Measurements from ENCODE around the gene DLG3. TPM values are rescaled to one million over a fixed set of nuclear protein-coding genes. Genes with fewer than 3 reads are reported as not detected.

Gene DLG3
- total RNA-seq, 2 experiments from 2014 or later: 6.6 to 9.0 TPM

DNA sequence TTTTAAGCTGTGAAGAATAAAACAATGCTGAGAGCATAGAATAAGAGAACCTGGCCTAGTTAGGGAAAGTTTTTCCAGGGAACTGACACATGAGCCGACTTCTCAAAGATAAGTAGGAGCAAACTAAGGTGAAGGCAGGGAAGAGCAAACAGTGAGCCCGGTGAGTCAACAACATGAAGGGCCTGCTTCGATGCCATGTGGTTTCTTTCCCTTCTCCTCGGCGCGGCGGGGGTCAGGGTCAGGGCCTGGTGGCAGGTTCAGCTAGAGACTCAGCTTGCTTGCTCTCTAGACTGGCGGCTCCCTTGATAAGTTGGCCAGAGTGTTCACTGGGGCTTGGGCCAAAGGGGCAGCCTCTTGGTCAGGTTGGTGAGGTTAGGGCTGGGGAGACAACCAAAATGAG lies 81.1 kb downstream of the DLG3 start:
- ChIA-PET POLR2A (no interaction called here), CTCF (no interaction called here)
- H3K27ac Mint-ChIP-seq: no peak overlapping the region
- Histone ChIP-seq H3K4me1 (ENCODE audit: insufficient read depth, low read length) (no peaks in the 10 kb centered on the region), H3K9me3 (ENCODE audit: control insufficient read depth in 1 of 2, insufficient read depth in 1 of 2, low read length in 2 of 2) (peaks cover 0 to 7% of the 10 kb centered on the region in 2 experiments), H3K4me3 (ENCODE audit: low read length) (no peak overlapping the region), H3K27me3 (ENCODE audit: control insufficient read depth in 1 of 2, insufficient read depth in 2 of 2, low read length in 2 of 2) (no peaks in the 10 kb centered on the region), H3K27ac (ENCODE audit: low read depth in 1 of 2, low read length in 2 of 2) (no peak overlapping the region), H3K36me3 (ENCODE audit: insufficient read depth, low read length) (no peaks in the 10 kb centered on the region)
- H3K4me1 Mint-ChIP-seq (ENCODE audit: low read depth): no peaks in the 10 kb centered on the region
- intact Hi-C loops (cut with DNase I, micrococcal nuclease): no loop called here
- H3K9me3 Mint-ChIP-seq: no peaks in the 10 kb centered on the region
- H3K27me3 Mint-ChIP-seq: no peaks in the 10 kb centered on the region
- H3K36me3 Mint-ChIP-seq (ENCODE audit: low read depth): no peaks in the 10 kb centered on the region
- no peak overlapping the region for H3K4me3 Mint-ChIP-seq
- DNase-seq: no peak
- no peak for ATAC-seq (ENCODE audit: poor library complexity)
- TF ChIP-seq, protein P1, sequence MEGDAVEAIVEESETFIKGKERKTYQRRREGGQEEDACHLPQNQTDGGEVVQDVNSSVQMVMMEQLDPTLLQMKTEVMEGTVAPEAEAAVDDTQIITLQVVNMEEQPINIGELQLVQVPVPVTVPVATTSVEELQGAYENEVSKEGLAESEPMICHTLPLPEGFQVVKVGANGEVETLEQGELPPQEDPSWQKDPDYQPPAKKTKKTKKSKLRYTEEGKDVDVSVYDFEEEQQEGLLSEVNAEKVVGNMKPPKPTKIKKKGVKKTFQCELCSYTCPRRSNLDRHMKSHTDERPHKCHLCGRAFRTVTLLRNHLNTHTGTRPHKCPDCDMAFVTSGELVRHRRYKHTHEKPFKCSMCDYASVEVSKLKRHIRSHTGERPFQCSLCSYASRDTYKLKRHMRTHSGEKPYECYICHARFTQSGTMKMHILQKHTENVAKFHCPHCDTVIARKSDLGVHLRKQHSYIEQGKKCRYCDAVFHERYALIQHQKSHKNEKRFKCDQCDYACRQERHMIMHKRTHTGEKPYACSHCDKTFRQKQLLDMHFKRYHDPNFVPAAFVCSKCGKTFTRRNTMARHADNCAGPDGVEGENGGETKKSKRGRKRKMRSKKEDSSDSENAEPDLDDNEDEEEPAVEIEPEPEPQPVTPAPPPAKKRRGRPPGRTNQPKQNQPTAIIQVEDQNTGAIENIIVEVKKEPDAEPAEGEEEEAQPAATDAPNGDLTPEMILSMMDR (IDR thresholded peaks at IDR 0.05): no peak

DNA sequence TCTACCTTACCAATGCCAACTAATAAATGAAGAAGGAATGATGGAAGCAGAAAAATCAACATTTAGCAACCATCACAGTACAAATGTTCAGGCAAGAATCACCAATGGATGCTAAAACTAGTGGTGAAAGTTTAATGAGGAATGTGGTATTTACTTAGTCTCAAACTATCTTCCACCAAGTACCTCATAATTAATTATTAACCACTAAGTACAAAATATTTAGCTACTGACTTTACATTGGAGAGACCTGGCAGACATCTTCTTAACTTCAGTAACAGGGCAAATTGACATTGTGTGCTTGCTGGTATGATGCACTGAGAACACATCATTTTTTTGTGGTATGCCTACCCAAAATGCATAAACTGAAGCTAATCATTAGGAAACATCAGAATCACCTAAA lies 82.4 kb downstream of the DLG3 start:
- Mint-ChIP-seq H3K27ac (no peak overlapping the region), H3K9me3 (no peaks in the 10 kb centered on the region), H3K4me1 (ENCODE audit: low read depth) (no peaks in the 10 kb centered on the region), H3K27me3 (no peaks in the 10 kb centered on the region), H3K36me3 (ENCODE audit: low read depth) (no peaks in the 10 kb centered on the region), H3K4me3 (no peak overlapping the region)
- H3K9me3 ChIP-seq (ENCODE audit: control insufficient read depth in 1 of 2, insufficient read depth in 1 of 2, low read length in 2 of 2): no peaks in the 10 kb centered on the region
- H3K36me3 ChIP-seq (ENCODE audit: insufficient read depth, low read length): no peaks in the 10 kb centered on the region
- no peak for ATAC-seq (ENCODE audit: poor library complexity)
- no peak overlapping the region for H3K4me3 ChIP-seq (ENCODE audit: low read length)
- H3K27me3 ChIP-seq (ENCODE audit: control insufficient read depth in 1 of 2, insufficient read depth in 2 of 2, low read length in 2 of 2): no peaks in the 10 kb centered on the region
- no peak for DNase-seq
- H3K27ac ChIP-seq (ENCODE audit: low read depth in 1 of 2, low read length in 2 of 2): no peak overlapping the region
- intact Hi-C loops (cut with DNase I, micrococcal nuclease): no loop called here
- CTCF ChIA-PET: no interaction called here
- no peaks in the 10 kb centered on the region for H3K4me1 ChIP-seq (ENCODE audit: insufficient read depth, low read length)
- TF ChIP-seq, protein P1 (IDR thresholded peaks at IDR 0.05): no peak
- POLR2A ChIA-PET: no interaction called here

DNA sequence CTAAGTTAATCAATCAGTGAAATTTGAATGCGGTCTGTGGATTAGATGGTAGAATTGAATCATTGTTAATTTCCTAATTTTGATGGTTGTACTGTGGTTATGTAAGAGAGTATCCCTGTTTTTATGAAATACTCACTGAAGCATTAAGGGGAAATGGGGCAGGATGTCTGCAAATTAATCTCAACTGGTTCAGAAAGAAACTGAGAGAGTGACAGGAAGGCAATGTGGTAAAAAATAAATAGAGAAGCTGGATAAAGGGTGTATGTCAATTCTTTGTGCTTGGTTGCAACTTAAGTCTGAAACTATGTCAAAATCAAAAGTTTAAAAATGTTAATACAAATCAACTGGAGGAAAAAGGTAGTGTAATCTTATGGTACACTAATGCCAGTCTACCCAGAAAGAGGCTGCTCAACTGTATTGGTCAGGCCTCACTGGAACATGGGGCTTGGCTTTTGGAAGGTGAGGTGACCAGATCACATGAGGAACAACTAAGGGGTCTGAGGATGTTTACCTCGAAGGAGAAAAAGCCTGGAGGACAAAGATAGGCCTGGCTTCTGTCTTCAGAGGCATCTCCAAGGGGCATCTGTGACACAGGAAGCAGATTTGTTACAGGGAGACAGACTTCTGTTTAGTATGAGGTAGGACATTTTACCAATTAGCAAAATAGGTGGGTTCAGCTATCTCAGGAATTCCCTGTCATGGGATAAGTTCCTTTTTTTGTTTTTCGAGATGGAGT lies 83.1 kb downstream of the DLG3 start:
- CTCF ChIA-PET: no interaction called here
- POLR2A ChIA-PET: no interaction called here
- intact Hi-C loops (cut with DNase I, micrococcal nuclease): no loop called here
- Mint-ChIP-seq H3K9me3 (no peaks in the 10 kb centered on the region), H3K27ac (no peak overlapping the region), H3K27me3 (no peaks in the 10 kb centered on the region), H3K36me3 (ENCODE audit: low read depth) (no peaks in the 10 kb centered on the region), H3K4me1 (ENCODE audit: low read depth) (no peaks in the 10 kb centered on the region), H3K4me3 (no peak overlapping the region)
- no peaks in the 10 kb centered on the region for H3K4me1 ChIP-seq (ENCODE audit: insufficient read depth, low read length)
- H3K27me3 ChIP-seq (ENCODE audit: control insufficient read depth in 1 of 2, insufficient read depth in 2 of 2, low read length in 2 of 2): no peaks in the 10 kb centered on the region
- no peak overlapping the region for H3K4me3 ChIP-seq (ENCODE audit: low read length)
- ATAC-seq (ENCODE audit: poor library complexity): no peak
- no peaks in the 10 kb centered on the region for H3K9me3 ChIP-seq (ENCODE audit: control insufficient read depth in 1 of 2, insufficient read depth in 1 of 2, low read length in 2 of 2)
- no peak for DNase-seq
- TF ChIP-seq, protein P1 (IDR thresholded peaks at IDR 0.05): no peak
- H3K27ac ChIP-seq (ENCODE audit: low read depth in 1 of 2, low read length in 2 of 2): no peak overlapping the region
- H3K36me3 ChIP-seq (ENCODE audit: insufficient read depth, low read length): no peaks in the 10 kb centered on the region
